ENCODE measurements around the gene PAFAH2. TPM values are rescaled to one million over a fixed set of nuclear protein-coding genes. Genes with fewer than 3 reads are reported as not detected.

The PAFAH2 gene
- total RNA-seq, 1 donor from 2014 or later: 22.6 TPM

DNA sequence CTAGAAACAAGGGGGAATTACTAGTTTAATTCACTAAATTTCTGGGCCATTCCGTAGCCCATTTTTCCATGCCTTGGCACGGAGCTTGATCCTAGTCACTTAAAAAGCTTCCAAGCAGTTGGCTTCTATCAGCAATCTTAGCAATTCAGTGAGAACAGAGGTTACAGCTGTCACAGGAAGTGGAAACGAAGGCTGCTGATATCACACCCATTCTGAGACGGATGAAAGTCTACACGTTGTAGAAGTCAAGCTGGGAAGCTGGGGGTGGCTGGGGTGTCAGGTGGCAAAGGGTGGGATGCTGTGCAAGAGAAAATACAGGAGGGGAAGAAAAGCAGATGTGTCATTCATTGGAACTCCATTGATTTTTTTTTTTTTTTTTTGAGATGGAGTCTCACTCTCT is 79.9 kb downstream of the PAFAH2 start:
- no peak for TF ChIP-seq CTCF (IDR thresholded peaks at IDR 0.05)
- no peaks in the 10 kb centered on the region for H3K27me3 ChIP-seq
- no peaks in the 10 kb centered on the region for H3K36me3 ChIP-seq
- no peak overlapping the region for H3K27ac ChIP-seq
- H3K4me3 ChIP-seq: no peak overlapping the region
- H3K4me1 ChIP-seq: peaks cover 8% of the 10 kb centered on the region
- DNase-seq (no peak), ATAC-seq (no peak)
- H3K9me3 ChIP-seq: no peaks in the 10 kb centered on the region
- intact Hi-C loops (cut with DNase I): no loop called here

DNA sequence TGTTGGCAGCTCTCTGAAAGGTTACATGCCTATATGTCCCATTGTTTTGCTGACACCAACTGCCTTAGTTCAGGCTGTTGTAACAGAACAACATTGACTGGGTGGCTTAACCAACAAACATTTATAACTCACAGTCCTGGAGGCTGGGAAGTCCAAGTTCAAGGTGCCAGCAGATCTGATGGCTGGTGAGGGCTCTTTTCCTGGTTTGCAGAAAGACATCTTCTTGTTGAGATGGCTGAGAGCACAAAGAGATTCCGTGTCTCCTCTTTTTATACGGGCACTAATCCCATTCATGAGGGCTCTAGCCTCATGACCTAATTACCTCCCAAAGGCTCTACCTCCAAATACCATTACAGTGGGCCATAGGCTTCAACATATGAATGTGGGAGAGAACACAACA is 81.4 kb downstream of the PAFAH2 start:
- Histone ChIP-seq H3K4me1 (no peaks in the 10 kb centered on the region), H3K36me3 (no peaks in the 10 kb centered on the region), H3K4me3 (no peak overlapping the region), H3K27ac (no peak overlapping the region), H3K27me3 (no peaks in the 10 kb centered on the region), H3K9me3 (no peaks in the 10 kb centered on the region)
- intact Hi-C loops (cut with DNase I): no loop called here
- ATAC-seq (no peak), DNase-seq (no peak)
- TF ChIP-seq CTCF (IDR thresholded peaks at IDR 0.05): no peak

DNA sequence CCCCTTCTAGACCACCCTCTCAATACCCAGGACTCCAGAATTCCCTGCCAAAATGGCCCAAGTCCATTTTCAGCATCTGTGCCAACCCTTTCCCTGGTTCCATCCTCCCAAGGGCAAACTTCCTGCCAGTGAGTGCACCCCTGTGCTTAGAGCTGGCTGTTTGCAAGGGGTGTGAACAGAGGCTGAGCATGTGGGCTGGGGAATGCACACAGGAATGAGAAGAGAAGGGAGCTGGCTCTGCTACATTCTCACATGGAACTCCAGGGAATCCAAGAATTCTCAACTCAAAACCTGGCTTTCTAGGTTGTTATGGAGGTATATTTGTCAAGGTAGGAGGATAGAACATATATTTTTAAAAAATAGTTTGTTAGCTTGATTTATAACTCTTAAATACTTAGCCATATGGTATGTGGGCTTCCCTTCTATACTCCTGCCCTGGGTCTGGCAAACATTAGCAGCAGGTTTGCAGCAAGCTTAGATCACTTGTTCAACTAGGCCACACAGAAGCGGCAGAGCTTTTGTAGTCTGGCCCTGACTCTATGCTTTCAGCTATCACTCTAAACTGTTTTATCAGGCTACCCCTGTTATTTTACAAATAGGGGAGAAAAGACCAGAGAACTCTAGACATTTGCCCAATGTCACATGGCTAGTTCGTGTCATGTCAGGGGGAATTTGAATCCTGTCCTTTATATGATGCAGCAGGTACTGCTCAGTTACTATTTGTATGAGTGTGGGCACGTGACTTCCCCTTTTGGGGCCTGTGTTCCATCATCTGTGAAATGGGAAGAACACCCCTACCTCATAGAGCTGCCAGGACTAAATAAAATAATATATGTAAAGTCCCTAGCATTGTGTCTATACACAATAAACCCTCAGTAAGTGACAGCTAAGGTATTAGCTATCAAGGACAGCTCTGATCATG is 83.5 kb downstream of the PAFAH2 start:
- no peak for DNase-seq
- intact Hi-C loops (cut with DNase I): no loop called here
- ATAC-seq: peak; percentile 83

DNA sequence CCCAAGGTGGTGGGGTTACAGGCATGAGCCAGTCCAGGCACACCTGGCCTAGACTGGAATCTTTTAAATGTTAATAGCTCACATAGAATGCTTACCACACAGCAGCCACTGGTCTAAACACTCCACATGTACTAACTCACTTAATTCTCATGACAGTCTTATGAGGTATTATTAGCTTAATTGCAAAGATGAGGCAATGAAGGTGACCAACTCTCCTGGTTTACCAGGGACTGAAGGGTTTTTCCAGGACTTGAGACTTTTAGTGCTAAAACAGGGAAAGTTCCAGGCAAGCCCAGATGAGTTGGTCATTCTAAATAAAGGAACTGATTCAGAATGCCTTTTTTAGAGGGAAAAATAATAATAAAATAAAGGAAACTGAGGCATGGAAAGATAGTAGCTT is 84.7 kb downstream of the PAFAH2 start:
- Histone ChIP-seq H3K4me3 (no peak overlapping the region), H3K27ac (no peak overlapping the region), H3K27me3 (no peaks in the 10 kb centered on the region), H3K9me3 (no peaks in the 10 kb centered on the region), H3K4me1 (no peaks in the 10 kb centered on the region), H3K36me3 (no peaks in the 10 kb centered on the region)
- no peak for DNase-seq
- TF ChIP-seq CTCF (IDR thresholded peaks at IDR 0.05): no peak
- no peak for ATAC-seq
- intact Hi-C loops (cut with DNase I): no loop called here

More for the DNA sequence above, 83.5 kb downstream of the PAFAH2 start:
- no peak for TF ChIP-seq CTCF (IDR thresholded peaks at IDR 0.05)
- H3K27me3 ChIP-seq: no peaks in the 10 kb centered on the region
- H3K27ac ChIP-seq: no peak overlapping the region
- no peaks in the 10 kb centered on the region for H3K4me1 ChIP-seq
- no peaks in the 10 kb centered on the region for H3K36me3 ChIP-seq
- no peak overlapping the region for H3K4me3 ChIP-seq
- no peaks in the 10 kb centered on the region for H3K9me3 ChIP-seq

DNA sequence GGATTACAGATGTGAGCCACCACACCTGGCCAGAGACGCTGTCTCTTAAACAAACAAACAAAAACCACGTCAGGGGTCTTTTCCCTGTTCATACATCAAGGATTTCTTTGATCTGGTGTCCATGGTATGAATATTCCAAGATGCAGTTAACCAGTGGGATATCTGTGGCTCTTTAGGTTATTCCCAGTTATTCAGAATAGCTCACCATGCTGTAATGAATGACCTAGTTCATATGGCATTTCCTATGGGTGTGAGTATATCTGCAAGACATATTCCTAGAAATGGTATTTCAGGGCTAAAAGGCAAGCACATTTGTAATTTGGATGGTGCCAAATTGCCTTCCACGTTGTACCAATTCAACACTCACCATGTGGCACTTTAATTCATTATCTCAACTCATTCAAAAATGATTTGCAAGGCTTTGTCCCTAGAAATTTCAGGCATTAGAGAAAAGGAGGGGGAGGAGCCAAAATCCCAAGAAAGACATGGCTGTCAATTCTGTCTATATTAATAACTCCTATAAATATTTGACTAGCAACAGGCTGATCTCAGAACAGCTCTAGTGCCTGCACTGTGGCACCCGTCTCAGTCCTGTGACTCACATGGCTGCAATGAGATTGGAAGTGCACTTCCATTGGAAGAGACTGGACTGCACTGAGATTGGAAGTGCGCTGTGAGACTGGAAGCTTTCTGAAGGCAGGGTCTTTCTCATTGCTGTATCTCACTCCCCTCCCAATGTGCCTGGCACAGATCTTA is 85.6 kb downstream of the PAFAH2 start:
- Histone ChIP-seq H3K9me3 (no peaks in the 10 kb centered on the region), H3K4me3 (no peak overlapping the region), H3K27ac (no peak overlapping the region), H3K4me1 (no peaks in the 10 kb centered on the region), H3K36me3 (no peaks in the 10 kb centered on the region), H3K27me3 (no peaks in the 10 kb centered on the region)
- intact Hi-C loops (cut with DNase I): no loop called here
- ATAC-seq (no peak), DNase-seq (no peak)
- TF ChIP-seq CTCF (IDR thresholded peaks at IDR 0.05): no peak

Data from upper lobe of right lung (tissue), 1 donor.